Measurements from ENCODE around the gene BARHL1. TPM values are rescaled to one million over a fixed set of nuclear protein-coding genes. Genes with fewer than 3 reads are reported as not detected.

Gene BARHL1
- polyA plus RNA-seq, 1 donor from 2014 or later, result not detected

- no peak for TF ChIP-seq EP300 (conservative IDR thresholded peaks at IDR 0.05; ENCODE audit: poor library complexity, severe bottlenecking)
- no peak for TF ChIP-seq POLR2AphosphoS5 (IDR thresholded peaks at IDR 0.05)
- TF ChIP-seq, protein P1, sequence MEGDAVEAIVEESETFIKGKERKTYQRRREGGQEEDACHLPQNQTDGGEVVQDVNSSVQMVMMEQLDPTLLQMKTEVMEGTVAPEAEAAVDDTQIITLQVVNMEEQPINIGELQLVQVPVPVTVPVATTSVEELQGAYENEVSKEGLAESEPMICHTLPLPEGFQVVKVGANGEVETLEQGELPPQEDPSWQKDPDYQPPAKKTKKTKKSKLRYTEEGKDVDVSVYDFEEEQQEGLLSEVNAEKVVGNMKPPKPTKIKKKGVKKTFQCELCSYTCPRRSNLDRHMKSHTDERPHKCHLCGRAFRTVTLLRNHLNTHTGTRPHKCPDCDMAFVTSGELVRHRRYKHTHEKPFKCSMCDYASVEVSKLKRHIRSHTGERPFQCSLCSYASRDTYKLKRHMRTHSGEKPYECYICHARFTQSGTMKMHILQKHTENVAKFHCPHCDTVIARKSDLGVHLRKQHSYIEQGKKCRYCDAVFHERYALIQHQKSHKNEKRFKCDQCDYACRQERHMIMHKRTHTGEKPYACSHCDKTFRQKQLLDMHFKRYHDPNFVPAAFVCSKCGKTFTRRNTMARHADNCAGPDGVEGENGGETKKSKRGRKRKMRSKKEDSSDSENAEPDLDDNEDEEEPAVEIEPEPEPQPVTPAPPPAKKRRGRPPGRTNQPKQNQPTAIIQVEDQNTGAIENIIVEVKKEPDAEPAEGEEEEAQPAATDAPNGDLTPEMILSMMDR (IDR thresholded peaks at IDR 0.05; ENCODE audit: poor library complexity, severe bottlenecking), result no peak
- no peak for TF ChIP-seq TAF1 (IDR thresholded peaks at IDR 0.05; ENCODE audit: low read depth)
- no peak for TF ChIP-seq SMC3 (conservative IDR thresholded peaks at IDR 0.05; ENCODE audit: poor library complexity)
- TF ChIP-seq MXI1 (conservative IDR thresholded peaks at IDR 0.05; ENCODE audit: poor library complexity, severe bottlenecking), result no peak
- TF ChIP-seq EZH2 (IDR thresholded peaks at IDR 0.05; ENCODE audit: borderline replicate concordance, insufficient read depth, low read length, poor library complexity, severe bottlenecking), result no peak
- no peak for TF ChIP-seq REST (IDR thresholded peaks at IDR 0.05; ENCODE audit: borderline replicate concordance)
- no peak for TF ChIP-seq RAD21 (conservative IDR thresholded peaks at IDR 0.05)
- Histone ChIP-seq H2AFZ (ENCODE audit: low read depth, low read length) (no peak overlapping the region), H3K9me2 (ENCODE audit: insufficient read depth, low read length) (no peaks in the 10 kb centered on the region), H3K27ac (ENCODE audit: low read length) (no peak overlapping the region), H3K9ac (ENCODE audit: low read length) (no peak overlapping the region), H3K9me3 (ENCODE audit: low read length) (no peaks in the 10 kb centered on the region), H4K20me1 (ENCODE audit: insufficient read depth) (no peaks in the 10 kb centered on the region), H3K4me3 (ENCODE audit: low read length) (no peak overlapping the region), H3F3A (ENCODE audit: insufficient read depth, low read length, poor library complexity, severe bottlenecking) (no peaks in the 10 kb centered on the region), H3K27me3 (ENCODE audit: insufficient read depth, low read depth, low read length) (no peaks in the 10 kb centered on the region), H3K79me2 (replicated peaks; ENCODE audit: insufficient read depth, low read length) (no peaks in the 10 kb centered on the region), H3K4me2 (ENCODE audit: low read length) (no peak overlapping the region), H3K36me3 (ENCODE audit: insufficient read depth, low read length) (no peaks in the 10 kb centered on the region)
Observed at GRCh38 chr9:132638240-132638639, 55.8 kb downstream of the BARHL1 start.

DNA sequence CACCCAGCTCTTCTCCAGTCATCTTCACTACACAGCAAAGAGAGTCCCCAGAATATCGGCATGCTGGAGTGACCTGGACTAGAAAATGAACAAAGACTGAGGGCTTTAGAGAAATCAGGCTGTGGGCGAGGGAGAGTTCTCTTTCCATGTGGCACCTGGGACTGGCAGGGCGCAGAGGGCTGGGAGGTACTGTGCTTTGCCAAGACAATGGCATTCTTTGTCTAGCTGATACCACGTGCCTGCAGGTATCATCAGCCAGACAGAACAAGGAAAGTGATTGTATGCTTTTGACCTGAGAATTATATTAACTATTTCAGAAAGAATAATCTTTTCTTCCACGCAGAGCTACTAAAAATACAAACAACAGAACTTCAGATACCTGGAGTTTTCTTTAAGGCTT, 56.9 kb downstream of the BARHL1 start:
- Histone ChIP-seq H3K4me2 (ENCODE audit: low read length) (no peak overlapping the region), H3K9me2 (ENCODE audit: insufficient read depth, low read length) (no peaks in the 10 kb centered on the region), H3F3A (ENCODE audit: insufficient read depth, low read length, poor library complexity, severe bottlenecking) (no peaks in the 10 kb centered on the region), H3K4me3 (ENCODE audit: low read length) (no peak overlapping the region), H3K9me3 (ENCODE audit: low read length) (no peaks in the 10 kb centered on the region), H2AFZ (ENCODE audit: low read depth, low read length) (no peak overlapping the region), H4K20me1 (ENCODE audit: insufficient read depth) (no peaks in the 10 kb centered on the region), H3K79me2 (replicated peaks; ENCODE audit: insufficient read depth, low read length) (no peaks in the 10 kb centered on the region), H3K36me3 (ENCODE audit: insufficient read depth, low read length) (no peaks in the 10 kb centered on the region), H3K9ac (ENCODE audit: low read length) (no peak overlapping the region), H3K27me3 (ENCODE audit: insufficient read depth, low read depth, low read length) (no peaks in the 10 kb centered on the region), H3K27ac (ENCODE audit: low read length) (no peak overlapping the region)
- no peak for TF ChIP-seq REST (IDR thresholded peaks at IDR 0.05; ENCODE audit: borderline replicate concordance)
- no peak for TF ChIP-seq RAD21 (conservative IDR thresholded peaks at IDR 0.05)
- no peak for TF ChIP-seq MXI1 (conservative IDR thresholded peaks at IDR 0.05; ENCODE audit: poor library complexity, severe bottlenecking)
- TF ChIP-seq SMC3 (conservative IDR thresholded peaks at IDR 0.05; ENCODE audit: poor library complexity), result no peak

Other genes with a start within 250 kb of the BARHL1 start
- gene SETX, start 227.6 kb upstream of the BARHL1 start, polyA plus RNA-seq, result 32.0 and 37.1 TPM in 2 replicates
- 17.6 and 27.1 TPM in 2 replicates for gene TTF1, start 175.8 kb upstream of the BARHL1 start, polyA plus RNA-seq
- gene CFAP77, start 172.4 kb upstream of the BARHL1 start, polyA plus RNA-seq, result not detected in 2 replicates
- gene DDX31, start 87.4 kb downstream of the BARHL1 start, polyA plus RNA-seq, result 12.8 and 17.9 TPM in 2 replicates
- gene GTF3C4, start 87.9 kb downstream of the BARHL1 start, polyA plus RNA-seq, result 10.5 and 11.1 TPM in 2 replicates

Data from neural cell (in vitro differentiated cells).